GM23338 (cell line): ENCODE measurements around the gene LCA5. TPM values are rescaled to one million over a fixed set of nuclear protein-coding genes. Genes with fewer than 3 reads are reported as not detected.

Experiments
- ATAC-seq: fragments of 200-7000 bp; cut with Tn5 transposase; 3 replicates; pipeline ENCODE4 v1.9.1; 2020
- DNase-seq: peaks from one replicate; pipeline ENCODE4 v3.0.0-alpha.2; 2015; ENCODE audit warnings: low spot score
- H2AFZ ChIP-seq: fragments of 200-600 bp; sonication (generic); 2 replicates; pipeline ENCODE4 v1.8.0; 2016; ENCODE audit warnings: antibody characterized with exemption, mild to moderate bottlenecking, moderate library complexity
- H3F3A ChIP-seq: fragments of 200-600 bp; sonication (generic); replicated peaks from 2 replicates; pipeline ENCODE4 v1.8.0; 2017; ENCODE audit warnings: antibody characterized with exemption, mixed run types, low read depth
- H3K27ac ChIP-seq: fragments of 200-600 bp; sonication (generic); 2 replicates; pipeline ENCODE4 v1.6.1; 2016; ENCODE audit warnings: low read depth
- H3K27me3 ChIP-seq: fragments of 200-600 bp; sonication (generic); 2 replicates; pipeline ENCODE4 v1.8.0; 2016; ENCODE audit warnings: mild to moderate bottlenecking, mixed run types, moderate library complexity; ENCODE audit not compliant: insufficient read depth
- H3K36me3 ChIP-seq: fragments of 200-600 bp; sonication (generic); 2 replicates; pipeline ENCODE4 v1.8.0; 2016; ENCODE audit warnings: mild to moderate bottlenecking; ENCODE audit not compliant: insufficient read depth
- H3K4me1 ChIP-seq: fragments of 200-600 bp; sonication (generic); 2 replicates; pipeline ENCODE4 v1.8.0; 2016; ENCODE audit warnings: mild to moderate bottlenecking, moderate library complexity; ENCODE audit not compliant: insufficient read depth
- H3K4me2 ChIP-seq: fragments of 200-600 bp; sonication (generic); 2 replicates; pipeline ENCODE4 v1.7.1; 2017; ENCODE audit warnings: mixed run types
- H3K4me3 ChIP-seq: fragments of 200-600 bp; sonication (generic); 2 replicates; pipeline ENCODE4 v1.6.1; 2016; ENCODE audit warnings: mixed run types
- H3K79me2 ChIP-seq: fragments of 200-600 bp; sonication (generic); replicated peaks from 2 replicates; pipeline ENCODE4 v1.8.0; 2017; ENCODE audit warnings: mild to moderate bottlenecking; ENCODE audit not compliant: insufficient read depth
- H3K9me2 ChIP-seq: fragments of 200-600 bp; sonication (generic); 2 replicates; pipeline ENCODE4 v1.8.0; 2017; ENCODE audit not compliant: insufficient read depth
- H4K20me1 ChIP-seq: fragments of 200-600 bp; sonication (generic); replicated peaks from 2 replicates; pipeline ENCODE4 v1.8.0; 2017; ENCODE audit warnings: mild to moderate bottlenecking; ENCODE audit not compliant: insufficient read depth
- H3K27ac Mint-ChIP-seq: 2 replicates; pipeline ENCODE4 v1.8.0; 2020; ENCODE audit warnings: inconsistent platforms, mild to moderate bottlenecking, moderate library complexity, mixed read lengths
- H3K27me3 Mint-ChIP-seq: 3 replicates; pipeline ENCODE4 v1.8.0; 2022; ENCODE audit warnings: low read depth, mild to moderate bottlenecking, moderate library complexity, mixed read lengths, inconsistent platforms; ENCODE audit not compliant: insufficient read depth, poor library complexity
- H3K36me3 Mint-ChIP-seq: 3 replicates; pipeline ENCODE4 v1.8.0; 2021; ENCODE audit warnings: low read depth, mild to moderate bottlenecking, inconsistent platforms, moderate library complexity, mixed read lengths
- H3K4me1 Mint-ChIP-seq: 3 replicates; pipeline ENCODE4 v1.8.0; 2020; ENCODE audit warnings: mild to moderate bottlenecking, inconsistent platforms, mixed read lengths
- H3K4me3 Mint-ChIP-seq: 3 replicates; pipeline ENCODE4 v1.8.0; 2021; ENCODE audit warnings: moderate library complexity, mild to moderate bottlenecking, inconsistent platforms, mixed read lengths
- H3K9me3 Mint-ChIP-seq: 3 replicates; pipeline ENCODE4 v1.8.0; 2020; ENCODE audit warnings: moderate library complexity, mild to moderate bottlenecking, inconsistent platforms, mixed read lengths
- EZH2 ChIP-seq: fragments of 200-600 bp; sonication (generic); IDR thresholded peaks from one replicate; pipeline ENCODE4 v1.8.0; 2017; ENCODE audit warnings: antibody characterized with exemption, mild to moderate bottlenecking, low read depth; ENCODE audit not compliant: unreplicated experiment
- EZH2phosphoT487 ChIP-seq: fragments of 200-600 bp; sonication (generic); IDR thresholded peaks from one replicate; pipeline ENCODE4 v1.8.1; 2018; ENCODE audit warnings: antibody characterized with exemption; ENCODE audit not compliant: unreplicated experiment
- JUNB ChIP-seq: IDR thresholded peaks from one replicate; pipeline ENCODE4 v1.6.1; 2016; ENCODE audit warnings: antibody characterized with exemption; ENCODE audit not compliant: unreplicated experiment
- POLR2AphosphoS5 ChIP-seq: IDR thresholded peaks from 2 replicates; pipeline ENCODE4 v1.6.1; 2016; ENCODE audit warnings: antibody characterized with exemption, low read depth
- STAT1 ChIP-seq: IDR thresholded peaks from one replicate; pipeline ENCODE4 v1.6.1; 2016; ENCODE audit warnings: antibody characterized with exemption; ENCODE audit not compliant: unreplicated experiment
- ZNF114 ChIP-seq: fragments of 250-450 bp; sonication (Bioruptor Pico); IDR thresholded peaks from 2 replicates; pipeline ENCODE4 v1.5.0; 2020; ENCODE audit warnings: mild to moderate bottlenecking, moderate library complexity
- polyA plus RNA-seq: library from polyadenylated mRNA; unstranded; fragments of >200 nt; fragmentation: Nextera tagmentation; extraction: Ambion mirVana; gene quantifications from 2 replicates; pipeline ENCODE4 v1.2.1, GENCODE V29; 2016
- total RNA-seq: library from RNA; depleted of rRNA; stranded (reverse); fragments of >200 nt; shearing (Covaris generic); gene quantifications from 2 replicates; pipeline ENCODE4 v1.2.3, GENCODE V29; 2014
- TF ChIP-seq, protein P1 (sequence below), 2 experiments: fragments of 200-600 bp in 1 of 2; sonication (generic) in 1 of 2; conservative IDR thresholded peaks; 2 replicates each; pipeline versions ENCODE4 v1.5.1 to v1.6.1; 2016 to 2017; ENCODE audit warnings: antibody characterized with exemption in 2 of 2, low read depth in 2 of 2, mild to moderate bottlenecking in 2 of 2, moderate library complexity in 1 of 2
- TF ChIP-seq, protein P2 (sequence below): fragments of 250-450 bp; sonication (Bioruptor Pico); IDR thresholded peaks from 2 replicates; pipeline ENCODE4 v1.5.0; 2020; ENCODE audit warnings: mild to moderate bottlenecking, moderate library complexity

The LCA5 gene
- total and polyA plus RNA-seq, 2 experiments from 2014 or later: 4.2 TPM

DNA sequence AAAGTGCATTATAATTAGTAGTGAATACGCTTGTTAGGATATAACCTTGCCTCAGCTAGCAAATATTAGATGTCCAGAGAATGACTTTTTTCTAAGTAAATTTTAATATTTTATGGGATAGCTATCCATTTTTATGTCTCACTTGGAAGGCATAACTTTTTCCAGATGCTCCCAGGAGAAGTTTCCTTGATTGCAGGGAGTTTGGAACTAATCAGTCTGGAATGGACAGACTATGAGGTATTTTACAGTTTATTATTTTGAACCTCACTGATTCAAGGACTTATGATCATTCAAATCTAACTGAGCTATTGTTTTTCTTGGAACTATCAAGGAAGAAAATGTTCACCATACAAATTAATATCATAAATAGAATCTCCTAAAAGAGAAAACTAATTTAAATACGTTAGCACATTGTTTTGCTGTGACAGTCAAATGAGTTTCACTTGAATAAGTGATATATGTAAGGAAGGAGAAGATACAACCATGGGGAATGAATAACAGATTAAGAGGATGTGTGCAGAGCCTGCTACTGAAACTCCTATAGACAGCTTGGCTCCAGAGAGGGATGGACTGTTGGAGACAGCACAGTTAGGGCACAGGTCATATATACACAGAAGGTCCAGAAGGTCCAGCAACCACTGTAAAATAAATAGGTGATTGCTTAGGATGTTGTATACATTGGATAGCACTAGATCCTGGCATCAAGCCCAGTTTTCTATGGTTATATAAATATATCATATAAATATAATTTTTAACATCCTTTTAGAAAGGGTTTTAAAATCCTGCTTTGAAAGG lies 20.6 kb upstream of the LCA5 start:
- H3K4me1 ChIP-seq: no peaks in the 10 kb centered on the region
- H3K4me3 Mint-ChIP-seq: no peak overlapping the region
- no peaks in the 10 kb centered on the region for H3K36me3 Mint-ChIP-seq
- H3K27ac Mint-ChIP-seq: no peak overlapping the region
- H3K9me2 ChIP-seq: no peaks in the 10 kb centered on the region
- no peak overlapping the region for H3K4me2 ChIP-seq
- H3K4me3 ChIP-seq: no peak overlapping the region
- H2AFZ ChIP-seq: no peak overlapping the region
- no peaks in the 10 kb centered on the region for H3F3A ChIP-seq
- no peaks in the 10 kb centered on the region for H4K20me1 ChIP-seq
- H3K27me3 ChIP-seq: no peaks in the 10 kb centered on the region
- no peaks in the 10 kb centered on the region for H3K9me3 Mint-ChIP-seq
- H3K27ac ChIP-seq: no peak overlapping the region
- TF ChIP-seq, protein P1, sequence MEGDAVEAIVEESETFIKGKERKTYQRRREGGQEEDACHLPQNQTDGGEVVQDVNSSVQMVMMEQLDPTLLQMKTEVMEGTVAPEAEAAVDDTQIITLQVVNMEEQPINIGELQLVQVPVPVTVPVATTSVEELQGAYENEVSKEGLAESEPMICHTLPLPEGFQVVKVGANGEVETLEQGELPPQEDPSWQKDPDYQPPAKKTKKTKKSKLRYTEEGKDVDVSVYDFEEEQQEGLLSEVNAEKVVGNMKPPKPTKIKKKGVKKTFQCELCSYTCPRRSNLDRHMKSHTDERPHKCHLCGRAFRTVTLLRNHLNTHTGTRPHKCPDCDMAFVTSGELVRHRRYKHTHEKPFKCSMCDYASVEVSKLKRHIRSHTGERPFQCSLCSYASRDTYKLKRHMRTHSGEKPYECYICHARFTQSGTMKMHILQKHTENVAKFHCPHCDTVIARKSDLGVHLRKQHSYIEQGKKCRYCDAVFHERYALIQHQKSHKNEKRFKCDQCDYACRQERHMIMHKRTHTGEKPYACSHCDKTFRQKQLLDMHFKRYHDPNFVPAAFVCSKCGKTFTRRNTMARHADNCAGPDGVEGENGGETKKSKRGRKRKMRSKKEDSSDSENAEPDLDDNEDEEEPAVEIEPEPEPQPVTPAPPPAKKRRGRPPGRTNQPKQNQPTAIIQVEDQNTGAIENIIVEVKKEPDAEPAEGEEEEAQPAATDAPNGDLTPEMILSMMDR (conservative IDR thresholded peaks at IDR 0.05; ENCODE audit: low read depth in 2 of 2): no peak
- no peak for TF ChIP-seq ZNF114 (CRISPR knock-in tag)
- TF ChIP-seq, protein P2, sequence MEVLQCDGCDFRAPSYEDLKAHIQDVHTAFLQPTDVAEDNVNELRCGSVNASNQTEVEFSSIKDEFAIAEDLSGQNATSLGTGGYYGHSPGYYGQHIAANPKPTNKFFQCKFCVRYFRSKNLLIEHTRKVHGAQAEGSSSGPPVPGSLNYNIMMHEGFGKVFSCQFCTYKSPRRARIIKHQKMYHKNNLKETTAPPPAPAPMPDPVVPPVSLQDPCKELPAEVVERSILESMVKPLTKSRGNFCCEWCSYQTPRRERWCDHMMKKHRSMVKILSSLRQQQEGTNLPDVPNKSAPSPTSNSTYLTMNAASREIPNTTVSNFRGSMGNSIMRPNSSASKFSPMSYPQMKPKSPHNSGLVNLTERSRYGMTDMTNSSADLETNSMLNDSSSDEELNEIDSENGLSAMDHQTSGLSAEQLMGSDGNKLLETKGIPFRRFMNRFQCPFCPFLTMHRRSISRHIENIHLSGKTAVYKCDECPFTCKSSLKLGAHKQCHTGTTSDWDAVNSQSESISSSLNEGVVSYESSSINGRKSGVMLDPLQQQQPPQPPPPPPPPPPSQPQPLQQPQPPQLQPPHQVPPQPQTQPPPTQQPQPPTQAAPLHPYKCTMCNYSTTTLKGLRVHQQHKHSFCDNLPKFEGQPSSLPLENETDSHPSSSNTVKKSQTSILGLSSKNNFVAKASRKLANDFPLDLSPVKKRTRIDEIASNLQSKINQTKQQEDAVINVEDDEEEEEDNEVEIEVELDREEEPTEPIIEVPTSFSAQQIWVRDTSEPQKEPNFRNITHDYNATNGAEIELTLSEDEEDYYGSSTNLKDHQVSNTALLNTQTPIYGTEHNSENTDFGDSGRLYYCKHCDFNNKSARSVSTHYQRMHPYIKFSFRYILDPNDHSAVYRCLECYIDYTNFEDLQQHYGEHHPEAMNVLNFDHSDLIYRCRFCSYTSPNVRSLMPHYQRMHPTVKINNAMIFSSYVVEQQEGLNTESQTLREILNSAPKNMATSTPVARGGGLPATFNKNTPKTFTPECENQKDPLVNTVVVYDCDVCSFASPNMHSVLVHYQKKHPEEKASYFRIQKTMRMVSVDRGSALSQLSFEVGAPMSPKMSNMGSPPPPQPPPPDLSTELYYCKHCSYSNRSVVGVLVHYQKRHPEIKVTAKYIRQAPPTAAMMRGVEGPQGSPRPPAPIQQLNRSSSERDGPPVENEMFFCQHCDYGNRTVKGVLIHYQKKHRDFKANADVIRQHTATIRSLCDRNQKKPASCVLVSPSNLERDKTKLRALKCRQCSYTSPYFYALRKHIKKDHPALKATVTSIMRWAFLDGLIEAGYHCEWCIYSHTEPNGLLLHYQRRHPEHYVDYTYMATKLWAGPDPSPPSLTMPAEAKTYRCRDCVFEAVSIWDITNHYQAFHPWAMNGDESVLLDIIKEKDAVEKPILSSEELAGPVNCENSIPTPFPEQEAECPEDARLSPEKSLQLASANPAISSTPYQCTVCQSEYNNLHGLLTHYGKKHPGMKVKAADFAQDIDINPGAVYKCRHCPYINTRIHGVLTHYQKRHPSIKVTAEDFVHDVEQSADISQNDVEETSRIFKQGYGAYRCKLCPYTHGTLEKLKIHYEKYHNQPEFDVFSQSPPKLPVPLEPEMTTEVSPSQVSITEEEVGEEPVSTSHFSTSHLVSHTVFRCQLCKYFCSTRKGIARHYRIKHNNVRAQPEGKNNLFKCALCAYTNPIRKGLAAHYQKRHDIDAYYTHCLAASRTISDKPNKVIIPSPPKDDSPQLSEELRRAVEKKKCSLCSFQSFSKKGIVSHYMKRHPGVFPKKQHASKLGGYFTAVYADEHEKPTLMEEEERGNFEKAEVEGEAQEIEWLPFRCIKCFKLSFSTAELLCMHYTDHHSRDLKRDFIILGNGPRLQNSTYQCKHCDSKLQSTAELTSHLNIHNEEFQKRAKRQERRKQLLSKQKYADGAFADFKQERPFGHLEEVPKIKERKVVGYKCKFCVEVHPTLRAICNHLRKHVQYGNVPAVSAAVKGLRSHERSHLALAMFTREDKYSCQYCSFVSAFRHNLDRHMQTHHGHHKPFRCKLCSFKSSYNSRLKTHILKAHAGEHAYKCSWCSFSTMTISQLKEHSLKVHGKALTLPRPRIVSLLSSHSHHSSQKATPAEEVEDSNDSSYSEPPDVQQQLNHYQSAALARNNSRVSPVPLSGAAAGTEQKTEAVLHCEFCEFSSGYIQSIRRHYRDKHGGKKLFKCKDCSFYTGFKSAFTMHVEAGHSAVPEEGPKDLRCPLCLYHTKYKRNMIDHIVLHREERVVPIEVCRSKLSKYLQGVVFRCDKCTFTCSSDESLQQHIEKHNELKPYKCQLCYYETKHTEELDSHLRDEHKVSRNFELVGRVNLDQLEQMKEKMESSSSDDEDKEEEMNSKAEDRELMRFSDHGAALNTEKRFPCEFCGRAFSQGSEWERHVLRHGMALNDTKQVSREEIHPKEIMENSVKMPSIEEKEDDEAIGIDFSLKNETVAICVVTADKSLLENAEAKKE (CRISPR knock-in tag): no peak
- no peak for TF ChIP-seq STAT1
- TF ChIP-seq EZH2: no peak
- TF ChIP-seq POLR2AphosphoS5: no peak
- no peak for TF ChIP-seq JUNB
- TF ChIP-seq EZH2phosphoT487: no peak
- H3K4me1 Mint-ChIP-seq: peaks cover 6% of the 10 kb centered on the region
- DNase-seq (no peak), ATAC-seq (no peak)
- no peaks in the 10 kb centered on the region for H3K27me3 Mint-ChIP-seq
- H3K79me2 ChIP-seq: no peaks in the 10 kb centered on the region
- H3K36me3 ChIP-seq: no peaks in the 10 kb centered on the region
